A549 (cell line): Measurements from ENCODE around the gene UFD1. TPM values are rescaled to one million over a fixed set of nuclear protein-coding genes. Genes with fewer than 3 reads are reported as not detected.

ENCODE experiments used
- ATAC-seq, 2 experiments: fragments of 200-7000 bp in 1 of 2; fragments of >200 bp in 1 of 2; cut with Nextera tagmentation in 1 of 2; cut with Tn5 transposase in 1 of 2; 3 replicates each; pipeline versions ENCODE4 v1.8.0 to v1.9.1; 2018 to 2020; ENCODE audit warnings: mild to moderate bottlenecking in 1 of 2, moderate library complexity in 1 of 2
- CTCF ChIA-PET: fragments of 300-600 bp; sonication (Branson Sonifier 250); formaldehyde crosslinking; extraction: SDS; loops from one replicate; lab custom pipeline; 2021; ENCODE audit warnings: antibody characterized with exemption, inconsistent platforms; lab: Yijun Ruan, JAX
- POLR2A ChIA-PET: fragments of 350-600 bp; formaldehyde crosslinking; extraction: SDS; loops from one replicate; lab custom pipeline; 2021; ENCODE audit warnings: antibody characterized with exemption, inconsistent platforms; lab: Yijun Ruan, JAX
- DNase-seq, 2 experiments: peaks; one replicate each; pipeline versions ENCODE4 v3.0.0 to v3.0.0-alpha.2; 2011 to 2016; ENCODE audit warnings: low read depth in 1 of 2, low spot score in 1 of 2
- FAIRE-seq: peaks from 2 replicates; lab custom pipeline; 2011; peaks lifted over from hg19 to GRCh38; lab: Jason Lieb, UNC
- H3K27ac ChIP-seq, 2 experiments: fragments of >200 bp; sonication (Bioruptor Twin); formaldehyde crosslinking; 3 replicates each; pipeline ENCODE4 v1.5.1; 2016 to 2017
- H3K4me1 ChIP-seq: fragments of >200 bp; sonication (Bioruptor Twin); formaldehyde crosslinking; 3 replicates; pipeline ENCODE4 v1.6.1; 2016
- H3K4me2 ChIP-seq: fragments of >200 bp; sonication (Bioruptor Twin); formaldehyde crosslinking; 3 replicates; pipeline ENCODE4 v1.6.1; 2016
- H3K4me3 ChIP-seq: fragments of >200 bp; sonication (Bioruptor Twin); formaldehyde crosslinking; 3 replicates; pipeline ENCODE4 v1.5.1; 2016
- H3K9me3 ChIP-seq: fragments of >200 bp; sonication (Bioruptor Twin); formaldehyde crosslinking; 3 replicates; pipeline ENCODE4 v1.6.1; 2016
- BHLHE40 ChIP-seq: IDR thresholded peaks from 2 replicates; pipeline ENCODE4 v1.6.1; 2012; ENCODE audit warnings: low read depth, low read length, inconsistent platforms
- CHD4 ChIP-seq: fragments of 200-600 bp; sonication (generic); IDR thresholded peaks from 2 replicates; pipeline ENCODE4 v1.6.1; 2016; ENCODE audit warnings: antibody characterized with exemption, mild to moderate bottlenecking, borderline replicate concordance
- EP300 ChIP-seq, 2 experiments: fragments of >200 bp; sonication (Bioruptor Twin); formaldehyde crosslinking; IDR thresholded peaks; 2 replicates in 1 of 2; 3 replicates in 1 of 2; pipeline ENCODE4 v1.6.1; 2016 to 2017
- ESRRA ChIP-seq: fragments of 150-350 bp; IDR thresholded peaks from 2 replicates; pipeline ENCODE4 v1.6.1; 2014; ENCODE audit warnings: mild to moderate bottlenecking, low read length, borderline replicate concordance
- FOSB ChIP-seq: fragments of 250-450 bp; sonication (Bioruptor Pico); IDR thresholded peaks from 2 replicates; pipeline ENCODE4 v1.5.0; 2020; ENCODE audit warnings: mild to moderate bottlenecking, moderate library complexity
- FOSL2 ChIP-seq, 2 experiments: fragments of 450-650 bp in 1 of 2; fragments of >200 bp in 1 of 2; sonication (Bioruptor Twin) in 1 of 2; formaldehyde crosslinking; IDR thresholded peaks; 2 replicates each; pipeline versions ENCODE4 v1.5.0 to v1.6.1; 2016 to 2020; ENCODE audit warnings: mild to moderate bottlenecking in 1 of 2, moderate library complexity in 1 of 2
- FOXS1 ChIP-seq: fragments of 250-450 bp; sonication (Bioruptor Pico); IDR thresholded peaks from 2 replicates; pipeline ENCODE4 v1.5.0; 2020; ENCODE audit warnings: mild to moderate bottlenecking, moderate library complexity
- HDAC2 ChIP-seq: fragments of 200-600 bp; sonication (generic); IDR thresholded peaks from 2 replicates; pipeline ENCODE4 v1.6.1; 2016
- HOXB13 ChIP-seq: fragments of 250-450 bp; sonication (Bioruptor Pico); IDR thresholded peaks from 2 replicates; pipeline ENCODE4 v1.5.0; 2020; ENCODE audit warnings: low read depth, mild to moderate bottlenecking, moderate library complexity
- HOXB5 ChIP-seq: fragments of 250-450 bp; sonication (Bioruptor Pico); IDR thresholded peaks from 2 replicates; pipeline ENCODE4 v1.5.0; 2020; ENCODE audit warnings: mild to moderate bottlenecking, moderate library complexity
- JUN ChIP-seq, 2 experiments: fragments of >200 bp; sonication (Bioruptor Twin); formaldehyde crosslinking; IDR thresholded peaks; 2 replicates in 1 of 2; 3 replicates in 1 of 2; pipeline ENCODE4 v1.6.1; 2016 to 2017
- KDM1A ChIP-seq: fragments of 200-600 bp; sonication (generic); IDR thresholded peaks from 2 replicates; pipeline ENCODE4 v1.6.1; 2016; ENCODE audit warnings: low read depth, mild to moderate bottlenecking
- MAFK ChIP-seq: fragments of 450-650 bp; IDR thresholded peaks from 2 replicates; pipeline ENCODE4 v1.6.1; 2014; ENCODE audit not compliant: partially characterized antibody
- MAZ ChIP-seq: fragments of 150-350 bp; IDR thresholded peaks from 2 replicates; pipeline ENCODE4 v1.6.1; 2014; ENCODE audit warnings: antibody characterized with exemption, low read depth, low read length, borderline replicate concordance
- MYC ChIP-seq: IDR thresholded peaks from 2 replicates; pipeline ENCODE4 v1.6.1; 2012; ENCODE audit warnings: mild to moderate bottlenecking, inconsistent platforms, low read length, improper control_type of control experiment, borderline replicate concordance
- PHF8 ChIP-seq: fragments of 200-600 bp; sonication (generic); IDR thresholded peaks from 2 replicates; pipeline ENCODE4 v1.6.1; 2016; ENCODE audit warnings: low read depth, mild to moderate bottlenecking, antibody characterized with exemption, moderate library complexity, borderline replicate concordance
- POLR2AphosphoS2 ChIP-seq: conservative IDR thresholded peaks from 2 replicates; pipeline ENCODE4 v1.6.1; 2012; ENCODE audit warnings: low read length, improper control_type of control experiment, inconsistent platforms
- RCOR1 ChIP-seq: fragments of 150-350 bp; IDR thresholded peaks from 2 replicates; pipeline ENCODE4 v1.6.1; 2014; ENCODE audit warnings: antibody characterized with exemption, low read length, low read depth
- RFX5 ChIP-seq: fragments of 450-650 bp; IDR thresholded peaks from 2 replicates; pipeline ENCODE4 v1.7.1; 2014; ENCODE audit warnings: antibody characterized with exemption, mild to moderate bottlenecking, moderate library complexity
- RNF2 ChIP-seq: fragments of 200-600 bp; sonication (generic); IDR thresholded peaks from 2 replicates; pipeline ENCODE4 v1.6.1; 2016; ENCODE audit warnings: low read depth, mild to moderate bottlenecking, antibody characterized with exemption, moderate library complexity, borderline replicate concordance
- TFCP2L1 ChIP-seq: fragments of 250-450 bp; sonication (Bioruptor Pico); IDR thresholded peaks from 2 replicates; pipeline ENCODE4 v1.5.0; 2021; ENCODE audit warnings: mild to moderate bottlenecking
- ZNF302 ChIP-seq: fragments of 250-450 bp; sonication (Bioruptor Pico); IDR thresholded peaks from 2 replicates; pipeline ENCODE4 v1.9.0; 2021; ENCODE audit warnings: inconsistent platforms, mild to moderate bottlenecking, moderate library complexity
- WGBS: methylation state at CpG from one replicate; pipeline ENCODE4 v1.1.6; 2017; ENCODE audit errors: missing lambda C conversion rate; 5-methylcytosine and 5-hydroxymethylcytosine counted together
- polyA plus RNA-seq, 4 experiments: library from polyadenylated mRNA; depleted of rRNA in 3 of 4; stranded (reverse); fragments of >200 nt; fragmentation: RNase III in 1 of 4; extraction: RNeasy Plus Mini Kit Qiagen cat#74134 plus additional on column Dnase treatment in 1 of 4; gene quantifications; 2 replicates in 3 of 4; 3 replicates in 1 of 4; pipeline ENCODE4 v1.2.3, GENCODE V29; 2011 to 2017
- TF ChIP-seq, protein P1 (sequence below): fragments of 150-350 bp; IDR thresholded peaks from 2 replicates; pipeline ENCODE4 v1.6.1; 2014; ENCODE audit warnings: low read depth, mild to moderate bottlenecking, low read length
- TF ChIP-seq, protein P2 (sequence below): fragments of >200 bp; sonication (Bioruptor Twin); formaldehyde crosslinking; IDR thresholded peaks from 3 replicates; pipeline ENCODE4 v1.5.1; 2016
- TF ChIP-seq, protein P3 (sequence below): fragments of 250-450 bp; sonication (Bioruptor Pico); IDR thresholded peaks from 2 replicates; pipeline ENCODE4 v1.5.0; 2021; ENCODE audit warnings: mild to moderate bottlenecking, moderate library complexity, borderline replicate concordance
- TF ChIP-seq, protein P4 (sequence below): IDR thresholded peaks from 2 replicates; pipeline ENCODE4 v1.6.1; 2012
- TF ChIP-seq, protein P5 (sequence below): fragments of 200-600 bp; sonication (generic); IDR thresholded peaks from 2 replicates; pipeline ENCODE4 v1.6.1; 2016; ENCODE audit warnings: antibody characterized with exemption, mild to moderate bottlenecking, moderate library complexity

Gene UFD1
- polyA plus RNA-seq, 2 of the 4 experiments (the other 2 are of a cell fraction), result 95.4 to 96.1 TPM

DNA sequence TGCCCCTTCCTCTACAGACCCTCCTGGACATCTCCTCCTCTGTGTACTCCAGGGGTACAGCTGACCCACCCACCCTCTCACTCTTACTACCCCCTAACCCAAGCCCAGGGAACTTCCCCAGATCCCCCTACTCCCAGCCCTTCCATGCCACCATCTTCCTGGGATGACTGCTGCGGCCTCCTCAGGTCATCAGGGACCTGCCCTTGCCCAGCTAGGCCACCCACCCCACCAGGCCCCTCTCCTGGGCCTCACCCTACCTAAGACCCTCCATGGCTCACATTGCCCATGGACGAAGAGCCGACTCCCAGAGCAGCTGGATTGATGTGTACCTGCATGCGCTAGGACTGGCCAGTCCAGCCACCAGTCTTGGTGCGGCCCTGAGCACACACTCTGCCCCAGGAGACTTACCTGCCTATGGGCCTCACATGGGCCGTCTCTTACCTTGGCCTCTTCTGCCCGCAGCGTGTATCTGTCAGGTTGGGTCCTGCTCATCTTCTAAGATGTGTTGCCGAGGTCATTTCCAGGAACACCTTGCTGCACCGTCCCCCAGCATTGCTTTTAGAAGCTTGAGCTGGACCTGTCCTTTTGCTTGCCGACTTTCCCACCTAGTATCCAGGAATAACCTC lies 47.2 kb upstream of the UFD1 start:
- ATAC-seq (no peak), DNase-seq (no peak), FAIRE-seq (no peak)
- Histone ChIP-seq H3K4me2 (no peak overlapping the region), H3K27ac (no peak overlapping the region), H3K4me1 (no peaks in the 10 kb centered on the region), H3K9me3 (no peaks in the 10 kb centered on the region), H3K4me3 (no peak overlapping the region)
- POLR2A ChIA-PET, result no interaction called here
- WGBS, result 90% methylated on average over 6 of the region's 11 CpGs
- CTCF ChIA-PET, result interaction anchor here (0.8 to 1.3 kb wide), 2 partner anchors 91 to 104 kb away, joined by 3 read pairs; no protein-coding TSS in a partner anchor
- TF ChIP-seq KDM1A (no peak), RFX5 (no peak), EP300 (IDR thresholded peaks at IDR 0.05) (no peak), FOXS1 (CRISPR knock-in tag) (no peak), CHD4 (no peak), HOXB5 (CRISPR knock-in tag) (no peak), ESRRA (no peak), RCOR1 (no peak), FOSL2 (IDR thresholded peaks at IDR 0.05) (no peak), FOSL2 (CRISPR knock-in tag; IDR thresholded peaks at IDR 0.05) (no peak), MYC (no peak), RNF2 (no peak), PHF8 (no peak), BHLHE40 (no peak)
- TF ChIP-seq, protein P1, sequence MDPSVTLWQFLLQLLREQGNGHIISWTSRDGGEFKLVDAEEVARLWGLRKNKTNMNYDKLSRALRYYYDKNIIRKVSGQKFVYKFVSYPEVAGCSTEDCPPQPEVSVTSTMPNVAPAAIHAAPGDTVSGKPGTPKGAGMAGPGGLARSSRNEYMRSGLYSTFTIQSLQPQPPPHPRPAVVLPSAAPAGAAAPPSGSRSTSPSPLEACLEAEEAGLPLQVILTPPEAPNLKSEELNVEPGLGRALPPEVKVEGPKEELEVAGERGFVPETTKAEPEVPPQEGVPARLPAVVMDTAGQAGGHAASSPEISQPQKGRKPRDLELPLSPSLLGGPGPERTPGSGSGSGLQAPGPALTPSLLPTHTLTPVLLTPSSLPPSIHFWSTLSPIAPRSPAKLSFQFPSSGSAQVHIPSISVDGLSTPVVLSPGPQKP, result no peak
- TF ChIP-seq, protein P2, sequence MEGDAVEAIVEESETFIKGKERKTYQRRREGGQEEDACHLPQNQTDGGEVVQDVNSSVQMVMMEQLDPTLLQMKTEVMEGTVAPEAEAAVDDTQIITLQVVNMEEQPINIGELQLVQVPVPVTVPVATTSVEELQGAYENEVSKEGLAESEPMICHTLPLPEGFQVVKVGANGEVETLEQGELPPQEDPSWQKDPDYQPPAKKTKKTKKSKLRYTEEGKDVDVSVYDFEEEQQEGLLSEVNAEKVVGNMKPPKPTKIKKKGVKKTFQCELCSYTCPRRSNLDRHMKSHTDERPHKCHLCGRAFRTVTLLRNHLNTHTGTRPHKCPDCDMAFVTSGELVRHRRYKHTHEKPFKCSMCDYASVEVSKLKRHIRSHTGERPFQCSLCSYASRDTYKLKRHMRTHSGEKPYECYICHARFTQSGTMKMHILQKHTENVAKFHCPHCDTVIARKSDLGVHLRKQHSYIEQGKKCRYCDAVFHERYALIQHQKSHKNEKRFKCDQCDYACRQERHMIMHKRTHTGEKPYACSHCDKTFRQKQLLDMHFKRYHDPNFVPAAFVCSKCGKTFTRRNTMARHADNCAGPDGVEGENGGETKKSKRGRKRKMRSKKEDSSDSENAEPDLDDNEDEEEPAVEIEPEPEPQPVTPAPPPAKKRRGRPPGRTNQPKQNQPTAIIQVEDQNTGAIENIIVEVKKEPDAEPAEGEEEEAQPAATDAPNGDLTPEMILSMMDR, result no peak
- TF ChIP-seq, protein P3, sequence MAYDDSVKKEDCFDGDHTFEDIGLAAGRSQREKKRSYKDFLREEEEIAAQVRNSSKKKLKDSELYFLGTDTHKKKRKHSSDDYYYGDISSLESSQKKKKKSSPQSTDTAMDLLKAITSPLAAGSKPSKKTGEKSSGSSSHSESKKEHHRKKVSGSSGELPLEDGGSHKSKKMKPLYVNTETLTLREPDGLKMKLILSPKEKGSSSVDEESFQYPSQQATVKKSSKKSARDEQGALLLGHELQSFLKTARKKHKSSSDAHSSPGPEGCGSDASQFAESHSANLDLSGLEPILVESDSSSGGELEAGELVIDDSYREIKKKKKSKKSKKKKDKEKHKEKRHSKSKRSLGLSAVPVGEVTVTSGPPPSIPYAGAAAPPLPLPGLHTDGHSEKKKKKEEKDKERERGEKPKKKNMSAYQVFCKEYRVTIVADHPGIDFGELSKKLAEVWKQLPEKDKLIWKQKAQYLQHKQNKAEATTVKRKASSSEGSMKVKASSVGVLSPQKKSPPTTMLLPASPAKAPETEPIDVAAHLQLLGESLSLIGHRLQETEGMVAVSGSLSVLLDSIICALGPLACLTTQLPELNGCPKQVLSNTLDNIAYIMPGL (CRISPR knock-in tag), result no peak
- TF ChIP-seq, protein P4, sequence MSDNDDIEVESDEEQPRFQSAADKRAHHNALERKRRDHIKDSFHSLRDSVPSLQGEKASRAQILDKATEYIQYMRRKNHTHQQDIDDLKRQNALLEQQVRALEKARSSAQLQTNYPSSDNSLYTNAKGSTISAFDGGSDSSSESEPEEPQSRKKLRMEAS, result no peak

DNA sequence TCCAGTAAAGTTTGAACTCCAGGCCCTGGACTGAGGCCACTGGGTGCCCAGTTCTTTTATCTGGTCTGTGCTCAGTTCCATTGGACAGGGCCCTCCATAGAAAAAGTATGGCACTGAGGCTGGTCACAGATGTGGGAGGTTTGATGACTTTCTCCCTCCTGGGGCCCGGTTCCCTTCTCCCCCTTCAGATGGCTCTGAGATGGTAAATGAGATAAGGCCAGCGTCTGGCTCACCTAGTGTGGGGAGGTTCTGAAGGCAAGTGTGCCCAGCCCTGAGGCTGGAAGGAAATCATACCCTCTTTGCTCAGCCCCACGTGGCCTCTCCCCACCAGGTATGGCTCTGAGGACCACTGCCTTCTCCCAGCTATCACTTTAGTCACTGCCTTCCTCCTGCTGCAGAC lies 46.7 kb upstream of the UFD1 start:
- POLR2A ChIA-PET, result no interaction called here
- FAIRE-seq, result no peak
- ATAC-seq, result no peak
- DNase-seq, result no peak
- CTCF ChIA-PET, result interaction anchor here (1.3 kb wide), 1 partner anchor 104 kb away, joined by 3 read pairs; no protein-coding TSS in a partner anchor
- Histone ChIP-seq H3K4me2 (no peak overlapping the region), H3K27ac (no peak overlapping the region), H3K9me3 (no peaks in the 10 kb centered on the region), H3K4me3 (no peak overlapping the region), H3K4me1 (no peaks in the 10 kb centered on the region)
- WGBS, result 75% methylated on average over 1 of the region's 3 CpGs
- TF ChIP-seq MAZ, result no peak
- no peak for TF ChIP-seq RNF2
- TF ChIP-seq POLR2AphosphoS2, result no peak
- no peak for TF ChIP-seq ZNF302 (CRISPR knock-in tag)
- TF ChIP-seq HDAC2, result no peak
- no peak for TF ChIP-seq RFX5
- TF ChIP-seq JUN (IDR thresholded peaks at IDR 0.05), result no peak
- TF ChIP-seq, protein P5, sequence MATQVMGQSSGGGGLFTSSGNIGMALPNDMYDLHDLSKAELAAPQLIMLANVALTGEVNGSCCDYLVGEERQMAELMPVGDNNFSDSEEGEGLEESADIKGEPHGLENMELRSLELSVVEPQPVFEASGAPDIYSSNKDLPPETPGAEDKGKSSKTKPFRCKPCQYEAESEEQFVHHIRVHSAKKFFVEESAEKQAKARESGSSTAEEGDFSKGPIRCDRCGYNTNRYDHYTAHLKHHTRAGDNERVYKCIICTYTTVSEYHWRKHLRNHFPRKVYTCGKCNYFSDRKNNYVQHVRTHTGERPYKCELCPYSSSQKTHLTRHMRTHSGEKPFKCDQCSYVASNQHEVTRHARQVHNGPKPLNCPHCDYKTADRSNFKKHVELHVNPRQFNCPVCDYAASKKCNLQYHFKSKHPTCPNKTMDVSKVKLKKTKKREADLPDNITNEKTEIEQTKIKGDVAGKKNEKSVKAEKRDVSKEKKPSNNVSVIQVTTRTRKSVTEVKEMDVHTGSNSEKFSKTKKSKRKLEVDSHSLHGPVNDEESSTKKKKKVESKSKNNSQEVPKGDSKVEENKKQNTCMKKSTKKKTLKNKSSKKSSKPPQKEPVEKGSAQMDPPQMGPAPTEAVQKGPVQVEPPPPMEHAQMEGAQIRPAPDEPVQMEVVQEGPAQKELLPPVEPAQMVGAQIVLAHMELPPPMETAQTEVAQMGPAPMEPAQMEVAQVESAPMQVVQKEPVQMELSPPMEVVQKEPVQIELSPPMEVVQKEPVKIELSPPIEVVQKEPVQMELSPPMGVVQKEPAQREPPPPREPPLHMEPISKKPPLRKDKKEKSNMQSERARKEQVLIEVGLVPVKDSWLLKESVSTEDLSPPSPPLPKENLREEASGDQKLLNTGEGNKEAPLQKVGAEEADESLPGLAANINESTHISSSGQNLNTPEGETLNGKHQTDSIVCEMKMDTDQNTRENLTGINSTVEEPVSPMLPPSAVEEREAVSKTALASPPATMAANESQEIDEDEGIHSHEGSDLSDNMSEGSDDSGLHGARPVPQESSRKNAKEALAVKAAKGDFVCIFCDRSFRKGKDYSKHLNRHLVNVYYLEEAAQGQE, result no peak
- no peak for TF ChIP-seq FOXS1 (CRISPR knock-in tag)
- no peak for TF ChIP-seq HOXB13 (CRISPR knock-in tag)
- TF ChIP-seq KDM1A, result no peak
- no peak for TF ChIP-seq MAFK
- TF ChIP-seq FOSB (CRISPR knock-in tag), result no peak
- TF ChIP-seq TFCP2L1 (CRISPR knock-in tag), result no peak
